Neutrophil (primary cell): ENCODE measurements around the gene NRXN3.

Experiments used
- H3K27ac ChIP-seq: fragments of 200-600 bp; sonication (generic); 2 replicates; pipeline ENCODE4 v1.5.1; 2016; ENCODE audit warnings: mild to moderate bottlenecking, moderate library complexity
- H3K27me3 ChIP-seq: fragments of 200-600 bp; sonication (generic); 2 replicates; pipeline ENCODE4 v1.6.0; 2016; ENCODE audit warnings: mild to moderate bottlenecking
- H3K36me3 ChIP-seq: fragments of 200-600 bp; sonication (generic); 2 replicates; pipeline ENCODE4 v1.5.1; 2017
- H3K4me1 ChIP-seq, 2 experiments: fragments of 200-600 bp in 1 of 2; sonication (generic) in 1 of 2; 1 replicate in 1 of 2; 2 replicates in 1 of 2; pipeline versions ENCODE4 v1.5.1 to v1.6.1; 2013 to 2016; ENCODE audit warnings: low read depth in 1 of 2, low read length in 1 of 2, mild to moderate bottlenecking in 1 of 2, moderate library complexity in 1 of 2; ENCODE audit not compliant: control insufficient read depth in 1 of 2, insufficient read depth in 1 of 2
- H3K4me3 ChIP-seq, 2 experiments: fragments of 200-600 bp in 1 of 2; sonication (generic) in 1 of 2; 1 replicate in 1 of 2; 2 replicates in 1 of 2; pipeline ENCODE4 v1.5.1; 2013 to 2016; ENCODE audit warnings: low read depth in 1 of 2, low read length in 1 of 2, mild to moderate bottlenecking in 1 of 2, moderate library complexity in 1 of 2
- H3K9me3 ChIP-seq: fragments of 200-600 bp; sonication (generic); 2 replicates; pipeline ENCODE4 v1.5.1; 2016
- CTCF ChIP-seq: fragments of 200-600 bp; sonication (generic); IDR thresholded peaks from 2 replicates; pipeline ENCODE4 v1.5.1; 2016; ENCODE audit warnings: antibody characterized with exemption

The NRXN3 gene

GRCh38 chr14:78173346-78174035 lies 3.3 kb downstream of the NRXN3 start:
- H3K9me3 ChIP-seq = no peaks in the 10 kb centered on the region

GRCh38 chr14:78175412-78175811 lies 5.2 kb downstream of the NRXN3 start:
- Histone ChIP-seq H3K4me3 (no peak overlapping the region), H3K9me3 (no peaks in the 10 kb centered on the region), H3K4me1 (no peaks in the 10 kb centered on the region), H3K27me3 (peaks cover 23% of the 10 kb centered on the region), H3K36me3 (no peaks in the 10 kb centered on the region), H3K27ac (no peak overlapping the region)
- no peak for TF ChIP-seq CTCF

More at GRCh38 chr14:78173346-78174035, 3.3 kb downstream of the NRXN3 start:
- Histone ChIP-seq H3K27ac (no peak overlapping the region), H3K4me1 (no peaks in the 10 kb centered on the region), H3K27me3 (peaks cover 43% of the 10 kb centered on the region), H3K36me3 (no peaks in the 10 kb centered on the region), H3K4me3 (no peak overlapping the region)
- no peak for TF ChIP-seq CTCF

GRCh38 chr14:78178071-78178470 lies 7.9 kb downstream of the NRXN3 start:
- Histone ChIP-seq H3K9me3 (no peaks in the 10 kb centered on the region), H3K36me3 (no peaks in the 10 kb centered on the region), H3K4me3 (no peak overlapping the region), H3K4me1 (no peaks in the 10 kb centered on the region), H3K27ac (no peak overlapping the region), H3K27me3 (no peaks in the 10 kb centered on the region)
- TF ChIP-seq CTCF = no peak

GRCh38 chr14:78178971-78179370 lies 8.8 kb downstream of the NRXN3 start:
- Histone ChIP-seq H3K36me3 (no peaks in the 10 kb centered on the region), H3K27ac (no peak overlapping the region), H3K27me3 (no peaks in the 10 kb centered on the region), H3K4me1 (no peaks in the 10 kb centered on the region), H3K4me3 (no peak overlapping the region), H3K9me3 (no peaks in the 10 kb centered on the region)
- no peak for TF ChIP-seq CTCF

GRCh38 chr14:78181270-78181669 lies 11.1 kb downstream of the NRXN3 start:
- TF ChIP-seq CTCF = no peak

More at GRCh38 chr14:78181270-78181669, 11.1 kb downstream of the NRXN3 start:
- Histone ChIP-seq H3K36me3 (no peaks in the 10 kb centered on the region), H3K27me3 (no peaks in the 10 kb centered on the region), H3K27ac (no peak overlapping the region), H3K9me3 (no peaks in the 10 kb centered on the region), H3K4me1 (no peaks in the 10 kb centered on the region), H3K4me3 (no peak overlapping the region)
